Measurements from ENCODE around the gene C11orf54. TPM values are rescaled to one million over a fixed set of nuclear protein-coding genes. Genes with fewer than 3 reads are reported as not detected.

C11orf54 gene
- total RNA-seq, 4 donors from 2014 or later: 27.7 to 46.7 (median 37.9) TPM

DNA sequence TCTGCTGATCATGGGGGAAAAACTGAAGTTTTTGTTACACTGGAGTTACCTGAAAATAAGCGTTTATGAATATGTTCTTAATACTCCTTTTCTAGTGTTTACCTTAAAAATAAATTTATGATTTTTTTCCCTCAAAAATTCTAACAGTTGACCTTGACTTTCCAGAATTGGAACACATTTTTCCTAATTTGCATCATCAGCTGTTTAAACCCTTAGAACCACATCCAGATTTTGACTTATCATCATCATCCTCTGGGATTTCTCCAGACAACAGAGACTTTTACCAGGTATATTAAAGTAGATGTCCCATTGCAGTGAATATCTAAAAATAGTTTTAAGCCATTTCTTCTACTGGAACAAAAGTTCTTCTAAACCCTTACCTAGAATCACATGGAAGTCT, 17.4 kb upstream of the C11orf54 start:
- intact Hi-C loops (cut with DNase I): no loop called here
- no peaks in the 10 kb centered on the region for H3K4me1 ChIP-seq

DNA sequence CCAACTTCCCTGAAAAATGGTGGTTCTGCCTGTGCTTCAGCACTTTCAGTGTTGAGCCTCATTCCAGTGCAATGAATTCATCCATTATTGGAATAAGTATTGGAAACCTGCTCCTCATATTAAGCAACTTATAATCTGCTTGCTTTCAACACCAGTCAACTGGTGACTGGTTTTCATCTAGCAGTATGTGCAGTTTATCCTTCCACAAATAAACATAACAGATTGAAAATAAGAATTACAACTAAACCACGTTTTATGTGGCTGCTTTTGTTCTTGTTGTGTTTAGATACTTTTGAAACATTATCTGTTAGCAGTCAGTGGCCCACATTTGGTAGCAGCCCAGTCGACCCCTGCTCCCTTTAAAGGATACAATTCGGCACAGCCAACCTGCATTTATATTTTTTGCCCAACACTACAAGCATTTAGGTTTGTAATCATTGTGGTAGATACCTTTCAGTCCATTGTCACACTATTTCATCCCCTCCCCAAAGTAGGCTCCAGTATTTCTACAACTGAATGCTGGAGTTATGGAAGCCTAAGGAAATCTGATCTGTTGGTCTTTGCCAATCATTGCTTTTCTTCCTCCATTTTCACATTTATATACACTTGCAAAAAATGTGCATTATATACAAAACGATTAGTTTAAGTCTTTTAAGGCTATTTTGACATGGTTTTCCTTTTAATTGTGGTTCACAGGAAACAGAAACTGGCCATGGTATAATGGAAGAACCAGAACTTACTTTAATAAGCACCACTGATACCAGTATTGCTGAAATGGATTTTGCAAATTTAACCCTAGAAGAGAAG, 13.3 kb upstream of the C11orf54 start:
- intact Hi-C loops (cut with DNase I): no loop called here
- no peak overlapping the region for H3K4me3 ChIP-seq
- no peak for DNase-seq (ENCODE audit: extremely low spot score)
- no peaks in the 10 kb centered on the region for H3K9me3 ChIP-seq
- no peaks in the 10 kb centered on the region for H3K4me1 ChIP-seq
- WGBS: 57% methylated on average over 4 of the region's 4 CpGs
- no peak overlapping the region for H3K27ac ChIP-seq (replicated peaks in 1 of 4)
- TF ChIP-seq, protein P1, sequence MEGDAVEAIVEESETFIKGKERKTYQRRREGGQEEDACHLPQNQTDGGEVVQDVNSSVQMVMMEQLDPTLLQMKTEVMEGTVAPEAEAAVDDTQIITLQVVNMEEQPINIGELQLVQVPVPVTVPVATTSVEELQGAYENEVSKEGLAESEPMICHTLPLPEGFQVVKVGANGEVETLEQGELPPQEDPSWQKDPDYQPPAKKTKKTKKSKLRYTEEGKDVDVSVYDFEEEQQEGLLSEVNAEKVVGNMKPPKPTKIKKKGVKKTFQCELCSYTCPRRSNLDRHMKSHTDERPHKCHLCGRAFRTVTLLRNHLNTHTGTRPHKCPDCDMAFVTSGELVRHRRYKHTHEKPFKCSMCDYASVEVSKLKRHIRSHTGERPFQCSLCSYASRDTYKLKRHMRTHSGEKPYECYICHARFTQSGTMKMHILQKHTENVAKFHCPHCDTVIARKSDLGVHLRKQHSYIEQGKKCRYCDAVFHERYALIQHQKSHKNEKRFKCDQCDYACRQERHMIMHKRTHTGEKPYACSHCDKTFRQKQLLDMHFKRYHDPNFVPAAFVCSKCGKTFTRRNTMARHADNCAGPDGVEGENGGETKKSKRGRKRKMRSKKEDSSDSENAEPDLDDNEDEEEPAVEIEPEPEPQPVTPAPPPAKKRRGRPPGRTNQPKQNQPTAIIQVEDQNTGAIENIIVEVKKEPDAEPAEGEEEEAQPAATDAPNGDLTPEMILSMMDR (IDR thresholded peaks at IDR 0.05): no peak
- TF ChIP-seq POLR2A (IDR thresholded peaks at IDR 0.05; ENCODE audit: low read depth) (no peak), EP300 (IDR thresholded peaks at IDR 0.05) (no peak), POLR2AphosphoS5 (IDR thresholded peaks at IDR 0.05) (no peak)
- no peaks in the 10 kb centered on the region for H3K27me3 ChIP-seq
- H3K36me3 ChIP-seq: peaks cover 48 to 100% (median 77%) of the 10 kb centered on the region in 4 donors

More for the DNA sequence above, 17.4 kb upstream of the C11orf54 start:
- no peak for DNase-seq (ENCODE audit: extremely low spot score)
- WGBS: 100% methylated on average over 1 of the region's 1 CpG
- H3K36me3 ChIP-seq: peaks cover 24 to 87% (median 52%) of the 10 kb centered on the region in 4 donors
- H3K27me3 ChIP-seq: no peaks in the 10 kb centered on the region
- no peak for TF ChIP-seq POLR2A (IDR thresholded peaks at IDR 0.05; ENCODE audit: low read depth)
- no peak overlapping the region for H3K27ac ChIP-seq (replicated peaks in 1 of 4)
- no peak overlapping the region for H3K4me3 ChIP-seq
- H3K9me3 ChIP-seq: no peaks in the 10 kb centered on the region

DNA sequence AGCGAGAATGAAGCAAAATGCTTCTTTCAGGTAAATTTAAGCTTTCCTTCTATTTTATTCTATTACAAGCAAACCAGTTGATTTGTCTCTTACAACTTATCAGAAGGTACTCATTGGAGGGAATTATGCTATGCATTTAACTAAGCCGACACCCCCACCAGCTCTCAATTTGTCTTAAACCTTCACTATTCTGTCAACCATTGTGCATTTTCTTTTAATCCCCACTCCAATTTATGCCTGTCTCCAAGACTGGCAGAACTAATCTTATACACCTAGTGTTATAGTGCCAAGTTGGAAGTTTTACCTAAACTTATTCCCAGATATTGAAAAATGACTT, 12.7 kb upstream of the C11orf54 start:
- Histone ChIP-seq H3K4me3 (no peak overlapping the region), H3K27ac (replicated peaks in 1 of 4) (no peak overlapping the region), H3K4me1 (no peaks in the 10 kb centered on the region), H3K9me3 (no peaks in the 10 kb centered on the region), H3K27me3 (no peaks in the 10 kb centered on the region), H3K36me3 (peaks cover 48 to 100% (median 77%) of the 10 kb centered on the region in 4 donors)
- 89% methylated on average over 2 of the region's 2 CpGs for WGBS
- no peak for DNase-seq (ENCODE audit: extremely low spot score)
- TF ChIP-seq, protein P1 (IDR thresholded peaks at IDR 0.05): no peak
- TF ChIP-seq POLR2AphosphoS5 (IDR thresholded peaks at IDR 0.05) (no peak), POLR2A (IDR thresholded peaks at IDR 0.05; ENCODE audit: low read depth) (no peak), EP300 (IDR thresholded peaks at IDR 0.05) (no peak)
- intact Hi-C loops (cut with DNase I): no loop called here

DNA sequence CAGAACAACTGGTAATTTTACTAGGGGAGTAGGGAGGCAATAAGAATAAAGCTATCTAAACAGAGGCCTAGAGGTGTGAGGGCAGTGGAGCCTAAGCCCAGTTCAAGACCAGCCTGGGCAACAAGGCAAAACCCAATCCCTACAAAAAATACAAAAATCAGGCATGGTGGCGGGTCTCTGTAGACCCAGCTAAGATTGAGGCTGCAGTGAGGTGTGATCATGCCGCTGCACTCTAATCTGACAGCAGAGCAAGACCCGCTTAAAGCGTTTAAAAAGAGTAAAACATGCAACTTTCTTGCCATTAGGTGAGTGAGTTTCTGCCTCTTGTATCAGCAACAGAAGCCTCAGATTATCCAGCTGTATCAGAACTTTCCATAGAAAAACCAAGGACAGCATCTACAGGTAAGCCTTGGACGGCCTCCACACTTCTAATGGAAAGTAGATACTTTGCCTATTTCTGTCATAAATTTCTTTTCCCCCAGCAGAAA, 12.3 kb upstream of the C11orf54 start:
- 85% methylated on average over 5 of the region's 5 CpGs for WGBS
- no peaks in the 10 kb centered on the region for H3K9me3 ChIP-seq

DNA sequence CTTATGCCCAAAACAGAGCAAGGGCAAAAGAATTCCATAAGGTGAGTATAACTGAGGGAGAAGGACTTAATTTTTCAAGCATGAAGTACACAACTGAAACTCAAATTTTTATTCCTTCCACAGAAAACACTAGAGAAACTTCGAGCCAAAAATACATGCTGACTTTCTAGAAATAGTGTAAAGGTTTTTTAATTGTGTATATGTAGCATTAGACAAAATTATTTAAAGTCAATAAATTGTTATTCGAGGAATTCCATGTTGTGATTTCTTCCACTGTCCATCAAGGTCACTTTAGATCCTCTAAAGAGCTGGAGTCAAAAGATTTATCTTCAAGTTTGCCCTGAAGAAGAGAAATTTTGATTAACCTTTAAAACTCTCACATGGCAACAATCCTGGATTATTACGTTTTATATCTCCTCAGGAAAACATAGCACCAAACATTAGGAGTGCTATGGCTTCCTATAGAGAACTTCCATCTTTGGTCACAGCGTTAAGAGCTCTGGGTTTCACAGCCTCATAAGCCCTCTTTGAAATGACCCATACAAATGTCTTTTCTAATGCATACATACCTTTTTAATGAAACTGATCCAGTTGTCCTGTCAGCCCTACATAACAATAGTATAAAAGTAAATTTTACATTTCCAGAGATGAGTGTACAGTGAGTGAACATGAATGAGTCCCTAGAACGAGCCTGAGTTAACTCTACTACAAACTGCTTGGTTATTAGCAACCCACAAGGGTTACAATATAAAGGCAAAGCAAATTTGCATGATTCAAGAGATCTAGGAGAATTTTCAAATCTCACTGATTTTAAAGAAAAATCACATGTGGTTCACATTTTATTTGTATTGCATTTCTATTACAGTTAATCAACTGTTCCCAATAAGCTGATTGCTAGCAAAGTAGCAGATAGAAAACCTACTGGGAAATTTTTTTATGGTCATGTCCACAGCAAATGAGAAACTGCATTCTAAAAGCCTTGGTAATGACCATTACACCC, 11.1 kb upstream of the C11orf54 start:
- intact Hi-C loops (cut with DNase I): no loop called here
- peaks cover 0 to 9% (median 4%) of the 10 kb centered on the region in 4 donors for H3K4me1 ChIP-seq
- DNase-seq (ENCODE audit: extremely low spot score): no peak
- WGBS: 84% methylated on average over 5 of the region's 5 CpGs
- no peak overlapping the region for H3K4me3 ChIP-seq
- H3K9me3 ChIP-seq: no peaks in the 10 kb centered on the region
- TF ChIP-seq POLR2AphosphoS5 (IDR thresholded peaks at IDR 0.05): no peak
- no peak overlapping the region for H3K27ac ChIP-seq (replicated peaks in 1 of 4)
- peaks cover 57 to 100% (median 86%) of the 10 kb centered on the region in 4 donors for H3K36me3 ChIP-seq
- no peaks in the 10 kb centered on the region for H3K27me3 ChIP-seq

More for the DNA sequence above, 12.3 kb upstream of the C11orf54 start:
- Histone ChIP-seq H3K36me3 (peaks cover 48 to 100% (median 80%) of the 10 kb centered on the region in 4 donors), H3K27ac (replicated peaks in 1 of 4) (no peak overlapping the region), H3K4me3 (no peak overlapping the region), H3K27me3 (no peaks in the 10 kb centered on the region), H3K4me1 (peaks cover 0 to under 1% (median 0%) of the 10 kb centered on the region in 4 donors)
- TF ChIP-seq POLR2AphosphoS5 (IDR thresholded peaks at IDR 0.05) (peak in 1 of 2 donors; percentile 8), EP300 (IDR thresholded peaks at IDR 0.05) (no peak)
- intact Hi-C loops (cut with DNase I): no loop called here
- DNase-seq (ENCODE audit: extremely low spot score): no peak

All from esophagus muscularis mucosa (tissue), 4 donors.